Ureter (tissue), 1 donor: ENCODE measurements around the gene GPRIN3. TPM values are rescaled to one million over a fixed set of nuclear protein-coding genes. Genes with fewer than 3 reads are reported as not detected.

Source experiments
- DNase-seq: peaks from one replicate; pipeline ENCODE4 v3.0.0-alpha.2; 2020; ENCODE audit warnings: low spot score
- total RNA-seq: library from RNA; stranded (reverse); gene quantifications from one replicate; pipeline ENCODE4 v1.2.4, GENCODE V29; 2023
- donor health status: DM: yes; HTN: yes; CAD: no.

Gene GPRIN3
- total RNA-seq, 1 donor from 2014 or later, result 3.5 TPM

DNA sequence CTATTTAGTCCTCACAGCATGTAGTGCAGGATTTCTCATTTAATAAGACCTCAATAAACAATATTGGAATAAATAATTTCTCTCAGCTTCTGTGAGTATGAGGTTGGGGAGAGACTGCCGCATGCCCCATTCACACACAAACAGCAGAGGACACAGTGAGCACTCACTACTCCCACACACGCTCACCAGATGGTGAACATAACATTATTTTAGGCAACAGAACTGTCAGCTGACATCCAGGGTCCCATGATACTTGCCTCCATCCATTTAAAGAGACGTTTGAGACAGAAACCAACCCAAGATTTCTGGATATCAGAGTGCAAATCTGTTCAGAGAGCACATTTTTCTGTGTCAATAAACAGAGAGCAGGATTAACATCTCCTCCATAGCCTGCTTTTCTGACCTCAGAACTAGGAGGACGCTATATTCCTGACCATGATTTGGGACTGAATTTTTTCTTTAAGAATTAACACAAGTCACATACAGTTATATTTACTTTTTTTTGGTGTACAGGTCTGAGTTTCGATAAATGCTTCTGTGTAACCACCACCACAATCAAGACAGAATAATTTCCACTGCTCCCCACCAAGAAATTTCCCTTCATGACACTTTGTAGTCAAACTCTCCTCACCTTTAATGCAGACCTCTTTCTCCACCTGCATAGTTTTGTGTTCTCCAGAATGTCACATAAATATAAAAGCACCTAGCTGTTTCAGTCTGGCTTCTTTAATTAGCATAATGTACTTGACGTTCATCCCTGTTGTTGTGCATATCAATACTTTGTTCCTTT lies 16.7 kb downstream of the GPRIN3 start:
- no peak for DNase-seq

DNA sequence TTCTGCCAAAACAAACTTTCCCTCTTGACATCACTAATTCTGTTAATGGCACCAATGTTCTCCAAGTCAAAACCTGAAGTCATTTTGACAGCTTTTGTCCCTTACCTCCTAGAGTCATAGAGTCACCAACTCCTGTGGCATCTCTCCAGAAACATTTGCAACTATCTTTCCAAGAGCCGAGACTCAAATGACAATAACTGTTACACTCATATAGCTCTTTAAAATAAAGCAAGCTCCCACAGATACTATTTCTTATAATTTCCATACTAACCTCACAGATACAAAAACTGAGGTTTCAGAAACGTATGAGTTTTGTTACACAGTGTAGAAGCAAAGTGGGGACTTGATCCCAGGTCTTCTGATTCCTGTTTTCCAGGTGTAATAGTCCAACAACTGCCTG lies 18.3 kb downstream of the GPRIN3 start:
- no peak for DNase-seq

GRCh38 chr4:89288430-89288829 lies 19.2 kb downstream of the GPRIN3 start:
- DNase-seq, result no peak

GRCh38 chr4:89287945-89288344 lies 19.7 kb downstream of the GPRIN3 start:
- DNase-seq, result no peak

- no peak for DNase-seq
Observed at GRCh38 chr4:89285745-89286144, 21.9 kb downstream of the GPRIN3 start.

- no peak for DNase-seq
Observed at GRCh38 chr4:89284828-89285227, 22.8 kb downstream of the GPRIN3 start.

- no peak for DNase-seq
Observed at GRCh38 chr4:89284020-89284424, 23.6 kb downstream of the GPRIN3 start.

DNA sequence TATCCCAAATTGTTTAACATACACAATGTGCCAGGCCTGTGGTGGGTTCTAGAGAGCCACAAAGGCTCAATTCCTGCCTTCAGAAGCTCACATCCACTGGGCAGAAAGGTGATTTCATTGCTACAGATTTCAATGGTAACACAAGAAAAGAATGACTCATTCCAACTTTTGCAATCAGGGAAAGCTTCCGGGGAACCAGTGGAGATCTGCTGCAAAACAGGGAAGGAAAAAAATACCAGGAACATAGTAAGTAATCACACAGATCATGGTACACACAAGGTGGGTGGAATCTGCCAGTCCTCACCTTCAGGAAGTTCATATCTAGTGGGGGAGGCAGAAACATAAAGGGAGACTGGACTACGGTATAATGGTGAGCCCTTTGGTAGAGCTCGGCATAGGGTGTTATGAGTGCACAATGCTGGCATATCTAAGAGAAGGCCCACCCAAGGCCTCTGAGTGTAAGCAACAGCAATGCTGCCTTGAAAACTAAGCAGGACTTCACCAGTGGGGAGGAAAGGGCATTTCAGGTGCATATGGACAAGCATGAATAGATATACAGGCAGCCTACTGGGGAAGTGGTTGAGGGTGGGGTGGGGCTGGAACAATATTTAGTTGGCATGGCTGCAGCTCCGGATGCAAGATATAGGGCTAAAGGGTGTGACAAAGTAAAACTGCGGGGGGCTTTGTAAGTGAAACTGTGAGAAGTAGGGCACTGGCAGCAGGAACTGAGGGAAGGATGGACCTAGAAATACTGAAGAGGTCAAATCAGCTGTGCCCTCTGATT lies 24.2 kb downstream of the GPRIN3 start:
- DNase-seq, result no peak

DNA sequence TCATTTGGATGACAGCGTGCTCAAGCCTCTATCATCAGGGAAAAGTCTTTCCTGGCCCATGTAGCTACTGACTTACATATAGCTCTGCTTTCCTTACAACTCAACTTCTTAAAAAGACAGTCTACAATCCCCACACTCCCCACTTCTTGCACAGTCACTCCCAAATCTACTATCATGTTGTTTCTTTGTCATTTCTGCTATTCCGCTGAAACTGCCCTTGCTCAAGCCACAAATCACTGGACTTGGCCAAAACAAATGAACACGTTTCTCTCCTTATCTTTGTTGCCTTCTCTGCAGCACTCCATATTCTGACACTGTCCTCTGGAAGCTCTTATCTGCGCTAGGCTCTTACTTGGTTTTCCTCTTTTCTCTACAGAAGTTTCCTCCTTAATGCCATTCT lies 28.2 kb downstream of the GPRIN3 start:
- no peak for DNase-seq

DNA sequence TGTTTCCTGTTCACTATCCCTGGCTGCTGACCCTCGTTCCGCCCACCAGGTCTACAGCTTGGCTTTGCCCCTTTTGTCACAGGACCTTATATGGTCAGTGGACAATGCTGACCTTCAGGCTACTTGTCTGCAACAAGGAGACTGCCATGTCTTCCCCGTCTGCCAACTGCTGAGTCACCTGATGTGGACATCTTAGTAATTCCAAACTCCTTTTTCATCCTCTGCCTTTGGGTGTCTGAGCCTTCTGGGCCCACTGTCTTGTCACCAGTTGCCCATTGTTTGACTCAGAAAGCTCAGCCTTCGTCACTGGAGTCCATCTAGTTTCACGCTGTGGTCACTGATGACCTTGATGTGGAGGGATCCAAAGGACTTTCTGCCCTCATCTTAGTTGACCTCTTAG lies 30.2 kb downstream of the GPRIN3 start:
- DNase-seq, result no peak

- DNase-seq, result no peak
Observed at GRCh38 chr4:89276296-89276695, 31.3 kb downstream of the GPRIN3 start.

DNA sequence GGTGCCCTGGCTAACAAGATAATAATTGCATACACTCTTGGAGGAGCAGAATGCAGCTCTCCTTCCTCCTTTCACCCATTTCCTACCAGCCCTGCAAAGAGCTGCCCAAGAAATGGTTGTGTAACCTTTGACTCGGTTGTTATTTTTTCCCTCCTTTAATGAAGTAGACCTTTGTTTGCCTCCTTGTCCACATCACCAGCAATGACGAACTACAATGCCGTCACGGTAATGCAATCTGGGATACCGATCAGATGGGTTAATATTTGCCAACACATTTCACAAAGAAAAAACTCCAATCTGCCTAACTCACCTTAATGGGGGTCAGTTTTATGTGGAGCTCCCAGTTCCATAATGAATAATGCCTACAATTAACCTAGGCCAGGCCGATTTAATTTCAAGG lies 32.0 kb downstream of the GPRIN3 start:
- DNase-seq, result no peak

GRCh38 chr4:89273741-89274141 lies 33.9 kb downstream of the GPRIN3 start:
- DNase-seq, result no peak

- no peak for DNase-seq
Observed at GRCh38 chr4:89270792-89271191, 36.8 kb downstream of the GPRIN3 start.

DNA sequence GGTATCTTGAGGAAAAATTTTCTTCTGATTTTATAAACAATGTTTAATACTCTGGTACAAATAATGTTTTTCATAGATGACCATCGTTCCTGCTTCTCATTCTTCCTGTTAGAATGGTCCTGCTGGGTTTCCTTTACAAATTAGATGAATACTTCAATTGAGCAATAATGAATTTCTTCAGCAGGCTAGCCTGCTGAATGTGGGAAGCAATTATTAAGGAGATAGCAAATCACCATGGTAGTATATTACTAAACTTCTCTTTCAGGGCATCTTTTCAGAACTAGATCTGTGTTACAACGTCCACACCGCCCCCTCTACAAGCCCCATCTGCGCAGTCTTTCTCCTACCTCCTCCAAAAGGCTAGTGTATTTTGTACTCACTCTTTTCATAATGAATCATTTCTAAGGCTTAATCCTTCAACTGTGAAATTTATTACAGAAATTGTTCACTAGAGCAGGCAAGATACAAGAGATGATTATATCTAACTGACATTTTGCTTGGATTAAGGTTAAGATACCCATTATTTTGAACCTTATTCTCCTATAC lies 38.4 kb downstream of the GPRIN3 start:
- no peak for DNase-seq

- DNase-seq, result no peak
Observed at GRCh38 chr4:89268679-89269078, 38.9 kb downstream of the GPRIN3 start.

DNA sequence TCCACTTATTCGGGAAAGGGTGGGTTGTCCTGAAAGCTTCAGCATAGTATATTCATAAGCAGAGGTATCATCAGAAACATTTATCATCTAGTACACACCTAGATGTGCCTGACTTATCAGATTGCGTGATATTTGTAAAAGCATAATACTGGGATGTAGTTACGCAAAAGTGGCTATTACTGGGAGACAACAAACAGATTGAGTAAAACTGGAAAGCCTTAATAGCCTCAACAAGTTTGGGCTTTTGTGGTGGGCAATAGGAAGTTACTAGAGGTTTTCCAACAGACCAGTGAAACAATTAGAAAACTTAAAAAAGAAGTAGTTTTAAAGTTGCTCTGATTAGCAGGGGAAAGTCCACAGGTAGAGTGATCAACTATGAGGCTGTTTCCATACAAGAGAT lies 39.8 kb downstream of the GPRIN3 start:
- no peak for DNase-seq

- no peak for DNase-seq
Observed at GRCh38 chr4:89267392-89267791, 40.2 kb downstream of the GPRIN3 start.

- DNase-seq, result no peak
Observed at GRCh38 chr4:89266128-89266527, 41.5 kb downstream of the GPRIN3 start.

GRCh38 chr4:89263265-89263664 lies 44.3 kb downstream of the GPRIN3 start:
- no peak for DNase-seq

GRCh38 chr4:89259301-89260028 lies 48.1 kb downstream of the GPRIN3 start:
- no peak for DNase-seq

DNA sequence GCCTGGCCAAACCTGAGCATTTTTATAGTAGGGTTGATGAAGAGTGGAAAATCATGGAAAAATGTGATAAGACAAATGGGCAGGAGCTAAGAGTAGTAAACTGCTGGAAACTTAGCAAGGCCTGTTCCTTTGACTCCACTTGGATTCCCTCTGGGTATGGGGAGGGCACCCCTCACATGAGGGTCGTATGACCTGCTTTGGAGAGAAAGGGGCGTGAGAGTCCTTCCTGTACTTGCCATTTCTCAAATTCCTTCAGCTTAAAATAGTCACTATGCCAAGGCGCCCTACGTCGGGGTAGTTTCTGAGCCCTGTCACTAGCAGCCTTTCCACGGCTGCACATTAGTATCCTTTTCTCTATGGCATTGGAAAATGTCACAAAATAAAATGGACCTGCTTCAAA lies 49.1 kb downstream of the GPRIN3 start:
- no peak for DNase-seq
